Mammary epithelial cell (primary cell): ENCODE results near the gene CNOT10.

Experiments
- CTCF ChIP-seq, 2 donors: IDR thresholded peaks in 1 of 2; conservative IDR thresholded peaks in 1 of 2; 2 replicates each; pipeline ENCODE4 v1.5.1; 2011 to 2012; ENCODE audit warnings: inconsistent platforms in 2 of 2, low read length in 2 of 2, mild to moderate bottlenecking in 2 of 2, control low read depth in 1 of 2, low read depth in 1 of 2; ENCODE audit not compliant: insufficient read depth in 1 of 2; ENCODE audit errors: extremely low read depth in 1 of 2
- EZH2 ChIP-seq: IDR thresholded peaks from 2 replicates; pipeline ENCODE4 v1.6.1; 2012; ENCODE audit warnings: low read length, inconsistent platforms, borderline replicate concordance

GRCh38 chr3:32821686-32822296 is 136.8 kb downstream of the CNOT10 start:
- TF ChIP-seq CTCF (conservative IDR thresholded peaks at IDR 0.05 in 1 of 2, IDR thresholded peaks at IDR 0.05 in 1 of 2; ENCODE audit: extremely low read depth in 1 of 2, insufficient read depth in 1 of 2, low read depth in 1 of 2, low read length in 2 of 2) (no peak), EZH2 (peak; percentile 43)
